Measurements from ENCODE around the gene DPP4.

The DPP4 gene

GRCh38 chr2:162091325-162092007, 17.5 kb upstream of the DPP4 start:
- Histone ChIP-seq H2BK15ac (ENCODE audit: low read length) (no peak overlapping the region), H3K23ac (ENCODE audit: low read depth, low read length, poor library complexity) (no peak overlapping the region), H2BK5ac (ENCODE audit: low read length) (no peak overlapping the region), H3K36me3 (replicated peaks in 1 of 2; ENCODE audit: control insufficient read depth in 2 of 2, insufficient read depth in 2 of 2, low read length in 2 of 2) (no peaks in the 10 kb centered on the region), H3K79me1 (ENCODE audit: low read depth, low read length) (no peaks in the 10 kb centered on the region), H3K14ac (ENCODE audit: low read length) (no peak overlapping the region), H3K4me1 (ENCODE audit: control insufficient read depth in 2 of 2, insufficient read depth in 1 of 2, low read depth in 1 of 2, low read length in 2 of 2) (no peaks in the 10 kb centered on the region), H2AFZ (ENCODE audit: low read length) (peak overlapping the region; percentile 6), H2BK120ac (ENCODE audit: low read depth, low read length) (no peak overlapping the region), H3K27ac (replicated peaks; ENCODE audit: low read length) (no peak overlapping the region), H3K18ac (ENCODE audit: low read length) (no peak overlapping the region), H2AK5ac (ENCODE audit: low read depth, low read length) (no peak overlapping the region), H3K9ac (ENCODE audit: low read depth, low read length, poor library complexity) (no peak overlapping the region), H2BK12ac (ENCODE audit: low read length) (no peak overlapping the region), H4K8ac (ENCODE audit: low read depth, low read length) (no peak overlapping the region), H3K4me3 (ENCODE audit: low read length in 2 of 2) (no peak overlapping the region), H4K91ac (ENCODE audit: low read depth, low read length, poor library complexity) (no peak overlapping the region), H3K9me3 (replicated peaks in 1 of 2; ENCODE audit: control insufficient read depth in 2 of 2, insufficient read depth in 1 of 2, low read depth in 1 of 2, low read length in 2 of 2) (no peaks in the 10 kb centered on the region), H3K4me2 (ENCODE audit: insufficient read depth, low read length, poor library complexity, severe bottlenecking) (no peak overlapping the region), H3K4ac (ENCODE audit: low read length) (no peak overlapping the region), H3K27me3 (ENCODE audit: control insufficient read depth in 3 of 3, insufficient read depth in 3 of 3, low read depth in 1 of 3, low read length in 3 of 3) (no peaks in the 10 kb centered on the region)
- DNase-seq (ENCODE audit: low spot score), result no peak
- no CpG with 5 or more reads among the region's 7 CpGs for WGBS, 2 donors (ENCODE audit: extremely low coverage in 2 of 2, insufficient read length in 2 of 2, insufficient replicate concordance in 1 of 2)

- H3K23ac ChIP-seq (ENCODE audit: low read depth, low read length, poor library complexity), result no peak overlapping the region
- no peak overlapping the region for H3K4me3 ChIP-seq (ENCODE audit: low read length in 2 of 2)
- no peak overlapping the region for H3K4ac ChIP-seq (ENCODE audit: low read length)
- no peak overlapping the region for H3K18ac ChIP-seq (ENCODE audit: low read length)
- WGBS, 2 donors (ENCODE audit: extremely low coverage in 2 of 2, insufficient read length in 2 of 2, insufficient replicate concordance in 1 of 2), result no CpG with 5 or more reads among the region's 1 CpG
- no peak overlapping the region for H2BK12ac ChIP-seq (ENCODE audit: low read length)
- no peak overlapping the region for H2BK15ac ChIP-seq (ENCODE audit: low read length)
- H3K36me3 ChIP-seq (replicated peaks in 1 of 2; ENCODE audit: control insufficient read depth in 2 of 2, insufficient read depth in 2 of 2, low read length in 2 of 2), result no peaks in the 10 kb centered on the region
- H3K27ac ChIP-seq (replicated peaks; ENCODE audit: low read length), result no peak overlapping the region
- H2BK5ac ChIP-seq (ENCODE audit: low read length), result no peak overlapping the region
- H3K27me3 ChIP-seq (ENCODE audit: control insufficient read depth in 3 of 3, insufficient read depth in 3 of 3, low read depth in 1 of 3, low read length in 3 of 3), result no peaks in the 10 kb centered on the region
- no peak overlapping the region for H4K8ac ChIP-seq (ENCODE audit: low read depth, low read length)
- no peak for DNase-seq (ENCODE audit: low spot score)
- H3K79me1 ChIP-seq (ENCODE audit: low read depth, low read length), result no peaks in the 10 kb centered on the region
- H3K14ac ChIP-seq (ENCODE audit: low read length), result no peak overlapping the region
- H2AK5ac ChIP-seq (ENCODE audit: low read depth, low read length), result no peak overlapping the region
- no peak overlapping the region for H3K4me2 ChIP-seq (ENCODE audit: insufficient read depth, low read length, poor library complexity, severe bottlenecking)
- no peak overlapping the region for H2BK120ac ChIP-seq (ENCODE audit: low read depth, low read length)
- H3K4me1 ChIP-seq (ENCODE audit: control insufficient read depth in 2 of 2, insufficient read depth in 1 of 2, low read depth in 1 of 2, low read length in 2 of 2), result no peaks in the 10 kb centered on the region
- H3K9me3 ChIP-seq (replicated peaks in 1 of 2; ENCODE audit: control insufficient read depth in 2 of 2, insufficient read depth in 1 of 2, low read depth in 1 of 2, low read length in 2 of 2), result no peaks in the 10 kb centered on the region
- no peak overlapping the region for H3K9ac ChIP-seq (ENCODE audit: low read depth, low read length, poor library complexity)
- H4K91ac ChIP-seq (ENCODE audit: low read depth, low read length, poor library complexity), result no peak overlapping the region
- H2AFZ ChIP-seq (ENCODE audit: low read length), result no peak overlapping the region
Observed at GRCh38 chr2:162090109-162090508, 16.1 kb upstream of the DPP4 start.

- no peak overlapping the region for H3K9ac ChIP-seq (ENCODE audit: low read depth, low read length, poor library complexity)
- H3K23ac ChIP-seq (ENCODE audit: low read depth, low read length, poor library complexity), result no peak overlapping the region
- H4K8ac ChIP-seq (ENCODE audit: low read depth, low read length), result no peak overlapping the region
- H2AK5ac ChIP-seq (ENCODE audit: low read depth, low read length), result no peak overlapping the region
- no peak overlapping the region for H3K4me2 ChIP-seq (ENCODE audit: insufficient read depth, low read length, poor library complexity, severe bottlenecking)
- DNase-seq (ENCODE audit: low spot score), result no peak
- no peak overlapping the region for H4K91ac ChIP-seq (ENCODE audit: low read depth, low read length, poor library complexity)
- H2BK15ac ChIP-seq (ENCODE audit: low read length), result no peak overlapping the region
- no peak overlapping the region for H3K4ac ChIP-seq (ENCODE audit: low read length)
- no CpG with 5 or more reads among the region's 2 CpGs for whole genome bisulfite sequencing, 2 donors (ENCODE audit: extremely low coverage in 2 of 2, insufficient read length in 2 of 2, insufficient replicate concordance in 1 of 2)
- H3K36me3 ChIP-seq (replicated peaks in 1 of 2; ENCODE audit: control insufficient read depth in 2 of 2, insufficient read depth in 2 of 2, low read length in 2 of 2), result no peaks in the 10 kb centered on the region
- no peak overlapping the region for H3K18ac ChIP-seq (ENCODE audit: low read length)
- no peaks in the 10 kb centered on the region for H3K79me1 ChIP-seq (ENCODE audit: low read depth, low read length)
- no peak overlapping the region for H3K14ac ChIP-seq (ENCODE audit: low read length)
- no peaks in the 10 kb centered on the region for H3K27me3 ChIP-seq (ENCODE audit: control insufficient read depth in 3 of 3, insufficient read depth in 3 of 3, low read depth in 1 of 3, low read length in 3 of 3)
- H2BK5ac ChIP-seq (ENCODE audit: low read length), result no peak overlapping the region
- H3K4me1 ChIP-seq (ENCODE audit: control insufficient read depth in 2 of 2, insufficient read depth in 1 of 2, low read depth in 1 of 2, low read length in 2 of 2), result no peaks in the 10 kb centered on the region
- no peak overlapping the region for H3K27ac ChIP-seq (replicated peaks; ENCODE audit: low read length)
- H2AFZ ChIP-seq (ENCODE audit: low read length), result no peak overlapping the region
- no peak overlapping the region for H2BK120ac ChIP-seq (ENCODE audit: low read depth, low read length)
- H3K9me3 ChIP-seq (replicated peaks in 1 of 2; ENCODE audit: control insufficient read depth in 2 of 2, insufficient read depth in 1 of 2, low read depth in 1 of 2, low read length in 2 of 2), result no peaks in the 10 kb centered on the region
- no peak overlapping the region for H2BK12ac ChIP-seq (ENCODE audit: low read length)
- H3K4me3 ChIP-seq (ENCODE audit: low read length in 2 of 2), result no peak overlapping the region
Observed at GRCh38 chr2:162086904-162087303, 12.9 kb upstream of the DPP4 start.

GRCh38 chr2:162085090-162085891, 11.3 kb upstream of the DPP4 start:
- Histone ChIP-seq H3K18ac (ENCODE audit: low read length) (no peak overlapping the region), H3K27ac (replicated peaks; ENCODE audit: low read length) (no peak overlapping the region), H3K14ac (ENCODE audit: low read length) (no peak overlapping the region), H4K91ac (ENCODE audit: low read depth, low read length, poor library complexity) (no peak overlapping the region), H3K4me3 (ENCODE audit: low read length in 2 of 2) (no peak overlapping the region), H2AFZ (ENCODE audit: low read length) (no peak overlapping the region), H3K4me1 (ENCODE audit: control insufficient read depth in 2 of 2, insufficient read depth in 1 of 2, low read depth in 1 of 2, low read length in 2 of 2) (no peaks in the 10 kb centered on the region), H2BK15ac (ENCODE audit: low read length) (no peak overlapping the region), H3K4ac (ENCODE audit: low read length) (no peak overlapping the region), H3K36me3 (replicated peaks in 1 of 2; ENCODE audit: control insufficient read depth in 2 of 2, insufficient read depth in 2 of 2, low read length in 2 of 2) (no peaks in the 10 kb centered on the region), H3K23ac (ENCODE audit: low read depth, low read length, poor library complexity) (no peak overlapping the region), H3K9ac (ENCODE audit: low read depth, low read length, poor library complexity) (no peak overlapping the region), H3K9me3 (replicated peaks in 1 of 2; ENCODE audit: control insufficient read depth in 2 of 2, insufficient read depth in 1 of 2, low read depth in 1 of 2, low read length in 2 of 2) (no peaks in the 10 kb centered on the region), H3K27me3 (ENCODE audit: control insufficient read depth in 3 of 3, insufficient read depth in 3 of 3, low read depth in 1 of 3, low read length in 3 of 3) (no peaks in the 10 kb centered on the region), H2BK5ac (ENCODE audit: low read length) (no peak overlapping the region), H3K4me2 (ENCODE audit: insufficient read depth, low read length, poor library complexity, severe bottlenecking) (no peak overlapping the region), H2BK12ac (ENCODE audit: low read length) (no peak overlapping the region), H3K79me1 (ENCODE audit: low read depth, low read length) (no peaks in the 10 kb centered on the region), H2BK120ac (ENCODE audit: low read depth, low read length) (no peak overlapping the region), H4K8ac (ENCODE audit: low read depth, low read length) (no peak overlapping the region), H2AK5ac (ENCODE audit: low read depth, low read length) (no peak overlapping the region)
- DNase-seq (ENCODE audit: low spot score), result no peak
- no CpG with 5 or more reads among the region's 3 CpGs for WGBS, 2 donors (ENCODE audit: extremely low coverage in 2 of 2, insufficient read length in 2 of 2, insufficient replicate concordance in 1 of 2)
